Erythroblast (primary cell): Measurements from ENCODE around the gene PRRG1.
"Not testable (repeated sequence)": the region's sequence is repeated elsewhere in the genome, so short reads cannot be mapped to it uniquely, and the experiment has no call there.

ENCODE experiments used
- DNase-seq, 2 experiments: peaks; one replicate each; lab custom pipeline; 2025; lab: John Stamatoyannopoulos, UW
- GATA1 ChIP-seq: IDR thresholded peaks from 2 replicates; pipeline ENCODE4 v1.6.1; 2011; ENCODE audit warnings: low read depth, mild to moderate bottlenecking, control low read depth, low read length, moderate library complexity
- POLR2A ChIP-seq: IDR thresholded peaks from 2 replicates; pipeline ENCODE4 v1.6.1; 2011; ENCODE audit warnings: mild to moderate bottlenecking, low read length

The PRRG1 gene

DNA sequence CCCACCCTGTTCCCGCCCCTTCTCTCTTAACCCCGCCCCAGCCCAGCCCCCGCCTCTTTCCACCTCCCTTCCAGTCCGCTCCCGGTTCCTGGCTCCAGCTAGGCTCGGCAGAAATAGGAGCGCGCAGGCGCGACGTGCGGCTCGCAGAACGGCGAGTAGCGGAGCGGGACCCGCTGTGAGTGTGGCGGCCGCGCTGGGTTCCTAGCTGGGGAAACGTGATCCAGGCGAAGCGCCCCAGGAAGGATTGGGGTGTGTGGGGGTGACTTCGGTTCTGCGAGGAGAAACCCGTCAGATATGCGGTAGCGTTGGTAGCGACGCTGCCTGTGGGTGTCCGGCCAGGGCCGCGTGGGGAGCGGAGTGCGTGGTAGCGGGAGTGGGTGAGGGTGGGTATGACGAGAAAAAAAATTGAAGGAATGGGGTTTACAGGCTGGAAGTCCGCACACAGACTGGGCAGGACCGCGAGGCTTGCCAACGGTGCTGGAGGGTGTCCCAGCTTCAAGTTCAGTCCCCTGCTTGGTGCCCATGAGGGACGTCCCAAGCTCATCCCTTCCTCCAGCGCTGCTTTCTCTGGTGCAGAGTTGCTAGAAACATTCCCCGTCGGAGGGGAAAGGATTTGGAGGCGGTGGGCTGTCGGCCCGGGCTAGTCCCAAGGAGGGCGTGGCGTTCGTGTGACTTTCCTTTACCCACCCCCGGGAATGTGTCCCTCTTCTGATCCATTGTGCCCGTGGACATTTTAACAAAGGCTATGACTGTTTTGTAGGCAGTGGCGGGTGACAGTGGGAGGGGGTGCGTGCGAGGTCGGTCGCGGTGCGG lies at the start of gene PRRG1:
Gene PRRG1 (plus strand): TSS at position 144 of the 813 bp plus-strand sequence. CDS start 56,886 bp downstream, outside the sequence.
- DNase-seq: peak; percentile 60 to 63
- no peak for TF ChIP-seq POLR2A
- no peak for TF ChIP-seq GATA1

DNA sequence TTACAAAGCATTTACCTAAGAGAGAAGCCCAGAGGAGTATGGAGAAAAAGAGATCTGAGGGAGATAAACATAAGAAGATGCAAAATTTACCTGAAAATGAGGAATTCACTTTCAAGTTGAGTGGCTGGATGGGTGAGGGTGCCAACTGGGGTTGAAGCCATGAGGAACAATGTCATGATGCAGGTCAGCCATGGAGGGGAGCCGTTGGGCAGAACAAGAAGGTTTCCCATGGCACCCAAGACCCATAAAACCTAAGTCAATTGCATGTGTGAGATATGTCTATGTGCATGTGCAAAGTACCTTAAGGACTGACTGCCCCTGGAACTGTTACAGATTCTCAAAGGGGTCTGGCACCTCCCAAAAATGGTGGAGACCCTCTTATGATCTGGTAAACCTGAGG lies 46.6 kb upstream of the PRRG1 start:
- TF ChIP-seq GATA1: no peak
- no peak for TF ChIP-seq POLR2A
- peak; percentile 14 to 15 for DNase-seq

GRCh38 chrX:37305238-37305637 lies 43.9 kb upstream of the PRRG1 start:
- not testable (repeated sequence) for DNase-seq

DNA sequence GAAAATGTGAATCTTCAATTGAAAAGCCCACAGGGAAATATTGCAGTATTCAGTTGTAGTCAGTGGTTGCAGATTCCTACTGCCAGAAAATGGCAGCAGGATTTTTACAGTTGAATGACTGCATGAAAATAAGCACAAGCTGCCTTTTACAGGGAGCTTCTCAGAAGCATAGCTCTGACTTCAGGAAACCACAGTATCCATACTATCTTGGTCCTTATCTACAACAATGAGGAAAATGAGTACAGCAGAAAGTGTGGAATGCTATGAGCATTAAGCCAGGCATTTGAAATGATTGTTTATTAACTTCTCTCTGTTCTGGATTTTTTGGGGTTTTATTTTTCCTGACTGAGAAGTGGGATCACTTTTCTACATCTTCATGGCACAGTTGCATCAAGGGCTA lies 34.6 kb upstream of the PRRG1 start:
- no peak for DNase-seq
- TF ChIP-seq GATA1: no peak
- TF ChIP-seq POLR2A: no peak

DNA sequence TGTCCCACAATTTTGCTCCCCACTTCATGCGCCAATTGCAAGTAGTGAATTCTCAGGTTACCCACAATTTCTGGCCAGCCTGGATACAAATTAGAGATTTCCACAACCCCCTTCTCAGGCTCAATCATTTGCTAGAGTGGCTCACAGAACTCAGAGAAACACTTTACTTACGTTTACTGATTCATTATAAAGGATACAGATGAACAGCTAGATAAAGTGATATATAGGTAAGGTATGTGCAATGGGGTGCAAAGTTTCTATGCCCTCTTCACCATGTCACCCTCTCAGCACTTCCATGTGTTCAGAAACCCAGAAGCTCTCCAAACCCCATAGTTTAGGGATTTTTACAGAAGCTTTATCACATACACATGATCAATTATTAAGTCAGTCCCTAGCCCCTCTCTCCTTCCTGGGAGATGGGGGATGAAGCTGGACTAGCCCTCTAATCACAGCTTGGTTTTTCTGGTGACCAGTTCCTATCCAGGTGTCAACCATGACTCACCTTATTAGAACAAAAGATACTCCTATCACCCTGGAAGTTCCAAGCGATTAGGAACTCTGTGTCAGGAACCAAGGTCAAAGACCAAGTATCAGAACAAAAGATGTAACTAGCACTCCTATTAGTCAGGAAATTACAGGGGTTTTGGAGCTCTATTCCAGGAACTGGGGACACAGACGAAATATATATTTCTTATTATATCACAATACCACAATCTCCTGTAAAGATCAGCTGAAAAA lies 33.5 kb upstream of the PRRG1 start:
- no peak for TF ChIP-seq POLR2A
- no peak for TF ChIP-seq GATA1
- DNase-seq: no peak

- TF ChIP-seq GATA1: no peak
- no peak for TF ChIP-seq POLR2A
Measured at GRCh38 chrX:37320541-37321203, 28.5 kb upstream of the PRRG1 start.

GRCh38 chrX:37330642-37331041 lies 18.5 kb upstream of the PRRG1 start:
- no peak for DNase-seq
- TF ChIP-seq POLR2A (no peak), GATA1 (no peak)

More at GRCh38 chrX:37320541-37321203, 28.5 kb upstream of the PRRG1 start:
- DNase-seq: no peak

- no peak for TF ChIP-seq POLR2A
- TF ChIP-seq GATA1: no peak
- no peak for DNase-seq
Measured at GRCh38 chrX:37331546-37331945, 17.6 kb upstream of the PRRG1 start.

DNA sequence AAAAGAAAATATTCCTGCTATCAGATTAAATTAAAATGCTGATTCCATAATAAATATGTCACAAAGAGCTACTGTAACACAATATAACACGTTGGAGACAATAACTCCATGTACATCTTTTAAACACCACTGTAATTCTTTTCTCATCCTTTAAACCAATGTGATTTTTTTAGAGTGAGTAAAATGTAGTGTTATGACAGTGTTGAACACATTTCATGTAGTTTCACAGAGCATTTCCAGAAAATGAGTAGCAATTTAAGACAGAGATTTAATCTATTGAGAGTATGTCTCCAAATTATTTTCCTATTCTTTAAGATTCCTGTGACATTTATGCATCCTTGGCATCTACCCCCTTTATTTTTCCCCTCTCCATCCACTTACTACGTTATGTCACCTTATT lies 17.1 kb upstream of the PRRG1 start:
- TF ChIP-seq GATA1: no peak
- TF ChIP-seq POLR2A: no peak
- no peak for DNase-seq

DNA sequence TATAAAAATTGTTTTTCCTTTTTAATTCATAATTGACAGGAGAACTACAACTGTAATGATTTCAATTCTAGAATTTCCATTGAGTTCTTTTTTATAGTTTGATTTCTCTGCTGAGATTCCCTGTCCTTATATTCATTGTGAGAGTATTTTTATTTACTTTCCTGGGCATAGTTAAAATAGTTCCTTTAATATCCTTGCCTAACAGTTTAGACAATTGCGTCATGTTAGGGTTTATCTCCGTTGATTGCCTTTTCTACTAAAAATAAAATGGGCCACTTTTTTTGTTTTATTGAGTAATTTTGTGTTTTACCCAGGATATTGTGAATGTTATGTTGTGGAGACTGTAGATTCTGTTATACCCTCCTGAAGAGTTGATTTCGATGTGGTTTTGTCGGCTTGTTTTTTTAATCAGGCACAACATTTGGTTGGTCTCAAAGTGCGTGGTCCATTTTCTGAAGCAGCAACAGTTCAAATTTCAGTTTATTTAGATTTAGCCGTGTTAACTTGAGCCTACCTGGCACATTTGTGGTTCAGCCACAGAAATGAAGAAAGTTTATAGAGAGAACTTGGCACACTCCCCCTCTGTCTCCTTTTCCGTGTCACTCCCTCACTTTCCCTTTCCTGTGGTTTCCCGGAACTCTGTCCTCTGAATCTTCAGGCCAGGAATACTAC lies 16.0 kb upstream of the PRRG1 start:
- TF ChIP-seq POLR2A: no peak
- no peak for DNase-seq

DNA sequence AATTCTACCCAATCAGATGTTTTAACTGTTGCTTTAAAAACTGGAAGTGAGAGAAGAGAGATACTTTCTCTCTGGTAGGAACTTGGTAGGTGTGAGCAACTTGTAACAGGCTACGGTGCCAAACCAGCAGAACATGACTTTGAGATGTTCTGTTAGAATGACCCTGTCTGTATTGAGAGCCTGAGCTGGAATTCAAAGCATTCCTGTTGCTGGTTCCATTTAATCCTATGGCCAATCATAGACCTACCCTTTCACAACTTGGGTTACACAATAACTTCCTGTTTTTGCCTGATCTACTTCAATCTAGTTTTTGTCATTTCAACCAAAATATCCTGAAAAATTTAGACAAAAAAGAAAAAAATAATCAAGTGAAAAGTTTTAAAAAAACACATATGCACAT lies 1.7 kb upstream of the PRRG1 start:
- TF ChIP-seq POLR2A: no peak
- no peak for TF ChIP-seq GATA1
- DNase-seq: no peak

DNA sequence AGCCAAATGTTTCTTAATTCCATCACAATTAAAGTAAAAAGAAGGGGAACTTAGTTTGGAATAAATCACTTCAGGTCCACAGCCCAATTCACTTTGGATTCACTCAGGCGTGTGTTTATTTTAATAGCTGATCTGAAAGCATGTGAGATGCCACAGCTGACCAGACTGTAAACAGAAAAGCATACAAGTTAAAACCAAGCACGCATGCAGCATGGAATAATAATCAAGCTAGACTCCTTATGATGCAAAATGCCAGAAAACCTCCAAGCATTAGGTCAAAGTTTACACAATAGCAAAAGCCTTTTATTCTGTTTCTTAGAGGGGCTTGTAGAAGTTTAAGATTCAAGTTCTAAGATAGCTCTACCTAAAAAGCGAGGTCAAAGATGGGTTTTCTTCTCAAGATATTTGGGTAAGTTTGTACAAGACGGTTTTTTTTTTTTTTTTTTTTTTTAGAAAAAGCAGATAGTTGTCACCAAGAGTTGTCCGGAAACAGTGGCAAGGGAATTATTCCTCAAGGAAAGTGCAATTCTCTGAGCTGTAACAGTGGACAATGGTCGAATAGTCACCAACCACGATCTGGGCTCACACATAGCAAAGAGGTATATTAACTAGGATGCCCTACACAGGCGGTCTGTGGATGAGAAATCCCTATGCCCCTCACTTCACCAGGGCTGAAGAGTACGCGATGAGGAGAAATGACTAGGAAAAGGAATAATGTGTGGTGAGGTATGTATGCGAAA lies 763 bp upstream of the PRRG1 start:
- TF ChIP-seq GATA1: no peak
- TF ChIP-seq POLR2A: no peak
- no peak for DNase-seq

- no peak for DNase-seq
- TF ChIP-seq POLR2A (no peak), GATA1 (no peak)
Measured at GRCh38 chrX:37348971-37349220, 268 bp upstream of the PRRG1 start.

DNA sequence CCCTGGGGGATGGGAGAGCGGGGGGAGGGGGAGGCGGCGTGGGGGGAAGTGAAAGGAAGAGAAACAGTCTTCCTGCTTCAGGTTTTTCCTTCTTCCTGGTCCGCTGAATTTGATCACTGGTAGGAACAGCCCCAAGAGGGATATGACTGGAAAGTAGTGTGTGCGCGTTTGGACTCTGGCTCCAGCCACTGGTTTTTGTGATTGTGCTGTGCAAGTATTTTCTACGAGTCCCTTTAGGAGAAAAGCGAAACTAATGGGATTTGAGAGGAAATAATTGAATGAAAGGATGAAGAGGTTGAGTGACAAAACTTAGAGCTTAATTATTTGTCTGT lies 836 bp downstream of the PRRG1 start:
- TF ChIP-seq POLR2A (no peak), GATA1 (no peak)
- DNase-seq: peak; percentile 6 to 8
